A549 (cell line): ENCODE measurements around the gene CD46. TPM values are rescaled to one million over a fixed set of nuclear protein-coding genes. Genes with fewer than 3 reads are reported as not detected.

Experiments
- ATAC-seq, 2 experiments: fragments of 200-7000 bp in 1 of 2; fragments of >200 bp in 1 of 2; cut with Nextera tagmentation in 1 of 2; cut with Tn5 transposase in 1 of 2; 3 replicates each; pipeline versions ENCODE4 v1.8.0 to v1.9.1; 2018 to 2020; ENCODE audit warnings: mild to moderate bottlenecking in 1 of 2, moderate library complexity in 1 of 2
- CTCF ChIA-PET: fragments of 300-600 bp; sonication (Branson Sonifier 250); formaldehyde crosslinking; extraction: SDS; loops from one replicate; lab custom pipeline; 2021; ENCODE audit warnings: antibody characterized with exemption, inconsistent platforms; lab: Yijun Ruan, JAX
- POLR2A ChIA-PET: fragments of 350-600 bp; formaldehyde crosslinking; extraction: SDS; loops from one replicate; lab custom pipeline; 2021; ENCODE audit warnings: antibody characterized with exemption, inconsistent platforms; lab: Yijun Ruan, JAX
- DNase-seq, 2 experiments: peaks; one replicate each; pipeline versions ENCODE4 v3.0.0 to v3.0.0-alpha.2; 2011 to 2016; ENCODE audit warnings: low read depth in 1 of 2, low spot score in 1 of 2
- FAIRE-seq: peaks from 2 replicates; lab custom pipeline; 2011; peaks lifted over from hg19 to GRCh38; lab: Jason Lieb, UNC
- H3K27ac ChIP-seq, 2 experiments: fragments of >200 bp; sonication (Bioruptor Twin); formaldehyde crosslinking; 3 replicates each; pipeline ENCODE4 v1.5.1; 2016 to 2017
- H3K4me1 ChIP-seq: fragments of >200 bp; sonication (Bioruptor Twin); formaldehyde crosslinking; 3 replicates; pipeline ENCODE4 v1.6.1; 2016
- H3K4me2 ChIP-seq: fragments of >200 bp; sonication (Bioruptor Twin); formaldehyde crosslinking; 3 replicates; pipeline ENCODE4 v1.6.1; 2016
- H3K4me3 ChIP-seq: fragments of >200 bp; sonication (Bioruptor Twin); formaldehyde crosslinking; 3 replicates; pipeline ENCODE4 v1.5.1; 2016
- H3K9me3 ChIP-seq: fragments of >200 bp; sonication (Bioruptor Twin); formaldehyde crosslinking; 3 replicates; pipeline ENCODE4 v1.6.1; 2016
- CBX2 ChIP-seq: fragments of 200-600 bp; sonication (generic); IDR thresholded peaks from 2 replicates; pipeline ENCODE4 v1.6.1; 2016; ENCODE audit warnings: low read depth, mild to moderate bottlenecking, borderline replicate concordance
- CHD2 ChIP-seq: fragments of 150-350 bp; IDR thresholded peaks from 2 replicates; pipeline ENCODE4 v1.6.1; 2014; ENCODE audit warnings: low read length; ENCODE audit not compliant: partially characterized antibody
- CHD4 ChIP-seq: fragments of 200-600 bp; sonication (generic); IDR thresholded peaks from 2 replicates; pipeline ENCODE4 v1.6.1; 2016; ENCODE audit warnings: antibody characterized with exemption, mild to moderate bottlenecking, borderline replicate concordance
- FOSB ChIP-seq: fragments of 250-450 bp; sonication (Bioruptor Pico); IDR thresholded peaks from 2 replicates; pipeline ENCODE4 v1.5.0; 2020; ENCODE audit warnings: mild to moderate bottlenecking, moderate library complexity
- FOSL2 ChIP-seq, 2 experiments: fragments of 450-650 bp in 1 of 2; fragments of >200 bp in 1 of 2; sonication (Bioruptor Twin) in 1 of 2; formaldehyde crosslinking; IDR thresholded peaks; 2 replicates each; pipeline versions ENCODE4 v1.5.0 to v1.6.1; 2016 to 2020; ENCODE audit warnings: mild to moderate bottlenecking in 1 of 2, moderate library complexity in 1 of 2
- FOXS1 ChIP-seq: fragments of 250-450 bp; sonication (Bioruptor Pico); IDR thresholded peaks from 2 replicates; pipeline ENCODE4 v1.5.0; 2020; ENCODE audit warnings: mild to moderate bottlenecking, moderate library complexity
- HEYL ChIP-seq: fragments of 250-450 bp; sonication (Bioruptor Pico); IDR thresholded peaks from 2 replicates; pipeline ENCODE4 v1.8.0; 2021; ENCODE audit warnings: mild to moderate bottlenecking, moderate library complexity
- NFE2L2 ChIP-seq: fragments of 150-350 bp; conservative IDR thresholded peaks from 2 replicates; pipeline ENCODE4 v1.6.1; 2014; ENCODE audit warnings: low read length
- NR3C1 ChIP-seq: fragments of >200 bp; sonication (Bioruptor Twin); formaldehyde crosslinking; IDR thresholded peaks from 3 replicates; pipeline ENCODE4 v1.6.1; 2017
- RFX5 ChIP-seq: fragments of 450-650 bp; IDR thresholded peaks from 2 replicates; pipeline ENCODE4 v1.7.1; 2014; ENCODE audit warnings: antibody characterized with exemption, mild to moderate bottlenecking, moderate library complexity
- TP53 ChIP-seq: fragments of 250-450 bp; sonication (Bioruptor Pico); IDR thresholded peaks from 2 replicates; pipeline ENCODE4 v1.5.0; 2021; ENCODE audit warnings: mild to moderate bottlenecking, moderate library complexity
- WGBS: methylation state at CpG from one replicate; pipeline ENCODE4 v1.1.6; 2017; ENCODE audit errors: missing lambda C conversion rate; 5-methylcytosine and 5-hydroxymethylcytosine counted together
- polyA plus RNA-seq, 4 experiments: library from polyadenylated mRNA; depleted of rRNA in 3 of 4; stranded (reverse); fragments of >200 nt; fragmentation: RNase III in 1 of 4; extraction: RNeasy Plus Mini Kit Qiagen cat#74134 plus additional on column Dnase treatment in 1 of 4; gene quantifications; 2 replicates in 3 of 4; 3 replicates in 1 of 4; pipeline ENCODE4 v1.2.3, GENCODE V29; 2011 to 2017
- TF ChIP-seq, protein P1 (sequence below): fragments of 200-600 bp; sonication (generic); IDR thresholded peaks from 2 replicates; pipeline ENCODE4 v1.6.1; 2016; ENCODE audit warnings: antibody characterized with exemption, mild to moderate bottlenecking, moderate library complexity
- TF ChIP-seq, protein P2 (sequence below): IDR thresholded peaks from 2 replicates; pipeline ENCODE4 v1.6.1; 2012
- TF ChIP-seq, protein P3 (sequence below): fragments of >200 bp; sonication (Bioruptor Twin); formaldehyde crosslinking; IDR thresholded peaks from 2 replicates; pipeline ENCODE4 v1.6.1; 2016
- TF ChIP-seq, protein P4 (sequence below): IDR thresholded peaks from 2 replicates; pipeline ENCODE4 v1.6.1; 2012
- TF ChIP-seq, protein P5 (sequence below): fragments of >200 bp; sonication (Bioruptor Twin); formaldehyde crosslinking; IDR thresholded peaks from 3 replicates; pipeline ENCODE4 v1.5.1; 2016

The CD46 gene
- polyA plus RNA-seq, 2 of the 4 experiments (the other 2 are of a cell fraction): 142 to 239 TPM

DNA sequence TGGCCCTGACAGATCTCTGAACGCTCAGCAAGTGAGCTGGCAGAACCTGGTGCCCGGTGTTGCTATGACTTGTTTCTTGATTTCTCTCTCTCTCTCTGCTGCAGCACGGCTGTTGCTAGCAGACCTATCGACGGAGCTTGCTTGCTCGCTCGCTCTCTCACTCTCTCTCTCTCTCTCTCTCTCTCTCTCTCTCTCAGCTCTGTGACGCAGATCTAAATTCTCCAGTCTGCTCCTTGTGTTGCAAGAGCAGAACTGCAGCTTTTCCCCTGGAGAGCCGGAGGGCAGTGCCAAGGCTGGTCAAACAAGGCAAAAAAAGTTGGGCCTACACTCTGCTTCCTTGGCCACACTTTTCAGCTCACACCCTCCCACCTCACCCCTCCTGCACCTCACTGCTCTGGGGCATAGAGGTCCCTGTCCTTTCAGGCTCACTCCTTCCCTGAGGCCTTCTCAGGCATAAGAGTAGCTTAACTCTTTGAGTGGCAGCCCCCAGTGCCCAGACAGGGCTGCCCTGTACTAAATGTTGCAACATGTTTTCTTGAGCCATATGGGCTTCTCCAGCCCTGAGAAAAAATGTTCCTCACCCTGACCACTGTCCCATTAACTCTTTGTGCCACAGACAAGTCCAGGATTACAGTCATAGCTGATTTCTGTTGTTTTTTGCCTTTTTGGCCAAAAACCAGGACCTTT is 72.2 kb downstream of the CD46 start (continued):
- TF ChIP-seq, protein P1, sequence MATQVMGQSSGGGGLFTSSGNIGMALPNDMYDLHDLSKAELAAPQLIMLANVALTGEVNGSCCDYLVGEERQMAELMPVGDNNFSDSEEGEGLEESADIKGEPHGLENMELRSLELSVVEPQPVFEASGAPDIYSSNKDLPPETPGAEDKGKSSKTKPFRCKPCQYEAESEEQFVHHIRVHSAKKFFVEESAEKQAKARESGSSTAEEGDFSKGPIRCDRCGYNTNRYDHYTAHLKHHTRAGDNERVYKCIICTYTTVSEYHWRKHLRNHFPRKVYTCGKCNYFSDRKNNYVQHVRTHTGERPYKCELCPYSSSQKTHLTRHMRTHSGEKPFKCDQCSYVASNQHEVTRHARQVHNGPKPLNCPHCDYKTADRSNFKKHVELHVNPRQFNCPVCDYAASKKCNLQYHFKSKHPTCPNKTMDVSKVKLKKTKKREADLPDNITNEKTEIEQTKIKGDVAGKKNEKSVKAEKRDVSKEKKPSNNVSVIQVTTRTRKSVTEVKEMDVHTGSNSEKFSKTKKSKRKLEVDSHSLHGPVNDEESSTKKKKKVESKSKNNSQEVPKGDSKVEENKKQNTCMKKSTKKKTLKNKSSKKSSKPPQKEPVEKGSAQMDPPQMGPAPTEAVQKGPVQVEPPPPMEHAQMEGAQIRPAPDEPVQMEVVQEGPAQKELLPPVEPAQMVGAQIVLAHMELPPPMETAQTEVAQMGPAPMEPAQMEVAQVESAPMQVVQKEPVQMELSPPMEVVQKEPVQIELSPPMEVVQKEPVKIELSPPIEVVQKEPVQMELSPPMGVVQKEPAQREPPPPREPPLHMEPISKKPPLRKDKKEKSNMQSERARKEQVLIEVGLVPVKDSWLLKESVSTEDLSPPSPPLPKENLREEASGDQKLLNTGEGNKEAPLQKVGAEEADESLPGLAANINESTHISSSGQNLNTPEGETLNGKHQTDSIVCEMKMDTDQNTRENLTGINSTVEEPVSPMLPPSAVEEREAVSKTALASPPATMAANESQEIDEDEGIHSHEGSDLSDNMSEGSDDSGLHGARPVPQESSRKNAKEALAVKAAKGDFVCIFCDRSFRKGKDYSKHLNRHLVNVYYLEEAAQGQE: no peak
- TF ChIP-seq, protein P2, sequence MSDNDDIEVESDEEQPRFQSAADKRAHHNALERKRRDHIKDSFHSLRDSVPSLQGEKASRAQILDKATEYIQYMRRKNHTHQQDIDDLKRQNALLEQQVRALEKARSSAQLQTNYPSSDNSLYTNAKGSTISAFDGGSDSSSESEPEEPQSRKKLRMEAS: peak; percentile 90
- TF ChIP-seq NFE2L2: no peak
- TF ChIP-seq FOSB (CRISPR knock-in tag): no peak
- TF ChIP-seq CHD4: 0 out of 2 replicates have a peak, but pooled peaks have one; percentile 42
- TF ChIP-seq, protein P3, sequence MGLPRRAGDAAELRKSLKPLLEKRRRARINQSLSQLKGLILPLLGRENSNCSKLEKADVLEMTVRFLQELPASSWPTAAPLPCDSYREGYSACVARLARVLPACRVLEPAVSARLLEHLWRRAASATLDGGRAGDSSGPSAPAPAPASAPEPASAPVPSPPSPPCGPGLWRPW: no peak
- peak; percentile 71 for TF ChIP-seq FOXS1
- TF ChIP-seq FOSL2 (IDR thresholded peaks at IDR 0.05): no peak
- TF ChIP-seq FOSL2 (CRISPR knock-in tag; IDR thresholded peaks at IDR 0.05): peak; percentile 88

DNA sequence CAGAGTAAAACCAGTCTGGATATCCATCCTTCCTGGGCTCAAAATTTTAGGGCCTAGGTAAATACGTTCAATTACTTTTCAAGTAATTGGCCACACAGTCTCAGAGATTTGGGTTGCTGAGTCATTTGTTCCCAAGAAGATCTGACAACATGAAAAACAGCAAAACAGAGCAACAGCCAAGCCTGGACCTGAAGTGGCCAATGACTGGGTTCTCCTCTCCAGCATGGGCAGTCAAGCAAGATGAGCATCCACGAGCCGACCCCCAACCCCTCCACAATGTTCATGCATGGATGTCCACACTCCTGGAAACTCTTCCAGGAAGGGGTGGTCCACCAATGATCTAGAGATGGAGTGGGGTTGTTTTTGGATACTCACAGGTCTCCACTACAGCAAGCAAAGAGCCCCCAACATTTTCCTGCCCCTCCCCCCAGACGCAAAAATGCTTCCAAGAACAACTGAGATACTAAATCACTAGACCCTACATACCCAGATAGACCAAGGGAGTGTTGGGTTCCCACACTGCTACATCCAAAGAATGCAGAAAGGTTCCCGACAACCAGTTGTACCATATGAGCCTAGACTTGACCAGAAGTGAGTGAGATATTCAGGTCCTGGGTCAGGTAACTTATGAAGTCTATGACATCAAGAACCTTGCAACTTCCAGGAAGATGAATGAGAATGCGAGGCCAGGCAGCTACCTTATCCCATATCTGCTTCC is 73.0 kb downstream of the CD46 start:
- FAIRE-seq (no peak), DNase-seq (no peak), ATAC-seq (no peak)
- no peaks in the 10 kb centered on the region for H3K9me3 ChIP-seq
- WGBS: 88% methylated on average over 6 of the region's 6 CpGs
- H3K4me2 ChIP-seq: peak overlapping the region; percentile 95
- ChIA-PET POLR2A (interaction anchor here (1.1 to 2.6 kb wide), 2 partner anchors 14 to 28 kb away, joined by 5 to 9 read pairs; no protein-coding TSS in a partner anchor), CTCF (interaction anchor here (0.7 to 16.6 kb wide), 10 partner anchors 8 to 139 kb away, joined by 3 to 260 read pairs (median 7); no protein-coding TSS in a partner anchor)
- H3K4me1 ChIP-seq: peaks cover 66% of the 10 kb centered on the region
- peak overlapping the region; percentile 86 to 91 for H3K27ac ChIP-seq
- no peak for TF ChIP-seq NR3C1
- peak; percentile 28; the same call in 1 of the 2 replicates for TF ChIP-seq RFX5
- no peak overlapping the region for H3K4me3 ChIP-seq

DNA sequence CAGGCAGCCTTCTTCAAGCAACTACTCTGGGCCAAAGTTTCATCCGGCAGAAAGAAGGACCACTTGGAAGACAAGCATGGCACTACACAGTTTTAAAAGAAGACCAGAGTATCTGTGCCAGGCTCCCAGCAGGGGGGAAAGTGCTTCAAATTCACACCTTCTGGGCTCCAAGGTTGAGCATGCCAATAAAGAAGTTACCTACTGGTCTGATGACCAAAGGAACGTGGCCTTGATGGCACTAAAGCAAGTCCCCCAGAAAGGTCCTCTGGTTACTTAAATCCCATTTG is 73.5 kb downstream of the CD46 start:
- H3K4me3 ChIP-seq: no peak overlapping the region
- ATAC-seq (no peak), FAIRE-seq (no peak), DNase-seq (no peak)
- no peaks in the 10 kb centered on the region for H3K9me3 ChIP-seq
- WGBS: 97% methylated on average over 2 of the region's 2 CpGs
- TF ChIP-seq CHD2 (no peak), HEYL (CRISPR knock-in tag) (no peak), TP53 (CRISPR knock-in tag) (no peak), CBX2 (no peak)
- TF ChIP-seq, protein P4, sequence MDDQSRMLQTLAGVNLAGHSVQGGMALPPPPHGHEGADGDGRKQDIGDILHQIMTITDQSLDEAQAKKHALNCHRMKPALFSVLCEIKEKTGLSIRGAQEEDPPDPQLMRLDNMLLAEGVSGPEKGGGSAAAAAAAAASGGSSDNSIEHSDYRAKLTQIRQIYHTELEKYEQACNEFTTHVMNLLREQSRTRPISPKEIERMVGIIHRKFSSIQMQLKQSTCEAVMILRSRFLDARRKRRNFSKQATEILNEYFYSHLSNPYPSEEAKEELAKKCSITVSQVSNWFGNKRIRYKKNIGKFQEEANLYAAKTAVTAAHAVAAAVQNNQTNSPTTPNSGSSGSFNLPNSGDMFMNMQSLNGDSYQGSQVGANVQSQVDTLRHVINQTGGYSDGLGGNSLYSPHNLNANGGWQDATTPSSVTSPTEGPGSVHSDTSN: no peak
- TF ChIP-seq, protein P5, sequence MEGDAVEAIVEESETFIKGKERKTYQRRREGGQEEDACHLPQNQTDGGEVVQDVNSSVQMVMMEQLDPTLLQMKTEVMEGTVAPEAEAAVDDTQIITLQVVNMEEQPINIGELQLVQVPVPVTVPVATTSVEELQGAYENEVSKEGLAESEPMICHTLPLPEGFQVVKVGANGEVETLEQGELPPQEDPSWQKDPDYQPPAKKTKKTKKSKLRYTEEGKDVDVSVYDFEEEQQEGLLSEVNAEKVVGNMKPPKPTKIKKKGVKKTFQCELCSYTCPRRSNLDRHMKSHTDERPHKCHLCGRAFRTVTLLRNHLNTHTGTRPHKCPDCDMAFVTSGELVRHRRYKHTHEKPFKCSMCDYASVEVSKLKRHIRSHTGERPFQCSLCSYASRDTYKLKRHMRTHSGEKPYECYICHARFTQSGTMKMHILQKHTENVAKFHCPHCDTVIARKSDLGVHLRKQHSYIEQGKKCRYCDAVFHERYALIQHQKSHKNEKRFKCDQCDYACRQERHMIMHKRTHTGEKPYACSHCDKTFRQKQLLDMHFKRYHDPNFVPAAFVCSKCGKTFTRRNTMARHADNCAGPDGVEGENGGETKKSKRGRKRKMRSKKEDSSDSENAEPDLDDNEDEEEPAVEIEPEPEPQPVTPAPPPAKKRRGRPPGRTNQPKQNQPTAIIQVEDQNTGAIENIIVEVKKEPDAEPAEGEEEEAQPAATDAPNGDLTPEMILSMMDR: no peak
- ChIA-PET POLR2A (no interaction called here), CTCF (interaction anchor here (1.2 to 16.6 kb wide), 4 partner anchors 14 to 60 kb away, joined by 3 to 260 read pairs (median 8); no protein-coding TSS in a partner anchor)
- peaks cover 66% of the 10 kb centered on the region for H3K4me1 ChIP-seq
- peak overlapping the region; percentile 86 to 91 for H3K27ac ChIP-seq
- H3K4me2 ChIP-seq: peak overlapping the region; percentile 95
